Measurements from ENCODE around the gene OR1B1.
"Not testable (repeated sequence)": the region's sequence is repeated elsewhere in the genome, so short reads cannot be mapped to it uniquely, and the experiment has no call there.

Gene OR1B1

DNA sequence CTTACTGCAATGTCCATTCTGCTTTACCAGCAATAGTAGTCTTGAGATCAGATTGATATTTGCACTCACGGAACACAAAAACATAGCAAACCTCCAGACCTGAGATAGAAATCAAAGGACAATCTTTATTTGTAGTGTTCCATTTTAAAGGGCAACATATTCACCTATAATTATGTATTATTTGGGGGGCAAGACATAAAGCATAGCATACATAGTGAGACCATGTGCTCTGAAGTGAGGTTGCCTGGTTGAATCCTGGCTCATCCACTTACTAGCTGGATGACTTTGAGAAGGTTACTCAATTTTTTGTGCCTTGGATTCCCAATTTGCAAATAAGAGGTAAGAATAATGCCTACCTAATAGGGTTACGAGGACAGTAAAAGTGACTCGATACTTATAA is at the start of gene OR1B1:
TSS of gene OR1B1 (minus strand) at position 101 of the 400 bp plus-strand sequence.
- DNase-seq (ENCODE audit: low read depth): no peak

DNA sequence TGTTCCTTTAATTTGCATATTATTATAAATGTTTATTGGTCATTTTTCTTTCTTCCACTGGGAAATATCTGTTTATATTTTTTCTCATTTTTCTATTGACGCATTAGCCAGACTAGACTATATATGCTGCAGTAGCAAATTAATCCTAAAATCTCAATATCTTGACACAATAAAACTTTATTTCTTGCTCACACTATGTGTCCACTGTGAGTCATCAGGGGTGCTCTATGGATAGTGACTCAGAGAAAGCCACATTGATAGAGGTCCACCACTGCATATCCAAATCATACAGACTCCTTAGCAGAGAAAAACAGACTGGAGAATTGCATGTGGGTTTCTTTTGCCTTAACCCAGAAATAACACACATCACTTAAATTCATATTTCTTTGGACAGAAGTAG is 38.3 kb upstream of the OR1B1 start:
- DNase-seq (ENCODE audit: low read depth): no peak

GRCh38 chr9:122684851-122685250 is 27.4 kb upstream of the OR1B1 start:
- DNase-seq (ENCODE audit: low read depth): no peak

- DNase-seq (ENCODE audit: low read depth): no peak
Measured at GRCh38 chr9:122672481-122672880, 15.1 kb upstream of the OR1B1 start.

GRCh38 chr9:122661416-122661815 is 4.0 kb upstream of the OR1B1 start, which contains the start of gene OR1L1:
TSS of gene OR1L1 (plus strand) at chr9:122661716. CDS start at chr9:122661716, 0 bp downstream.
- no peak for DNase-seq (ENCODE audit: low read depth)

DNA sequence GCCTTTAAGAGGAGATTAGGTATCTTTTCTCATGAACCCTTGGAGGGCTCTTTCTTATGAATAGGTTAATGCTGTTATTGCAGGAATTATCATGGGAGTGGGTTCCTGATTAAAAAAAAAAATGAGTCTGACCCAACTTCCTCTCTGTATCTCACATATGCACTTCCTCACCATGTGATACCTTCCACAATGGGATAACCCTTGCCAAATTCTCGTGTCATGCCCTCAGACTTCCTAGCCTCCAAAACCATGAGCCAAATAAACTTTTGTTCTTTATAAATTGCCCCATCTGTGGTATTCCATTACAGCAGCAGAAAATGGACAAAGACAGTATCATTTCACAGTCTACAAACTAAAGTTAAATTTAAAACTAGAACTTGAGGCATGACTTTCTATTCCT is 1.0 kb downstream of the OR1B1 start:
- DNase-seq (ENCODE audit: low read depth): no peak

DNA sequence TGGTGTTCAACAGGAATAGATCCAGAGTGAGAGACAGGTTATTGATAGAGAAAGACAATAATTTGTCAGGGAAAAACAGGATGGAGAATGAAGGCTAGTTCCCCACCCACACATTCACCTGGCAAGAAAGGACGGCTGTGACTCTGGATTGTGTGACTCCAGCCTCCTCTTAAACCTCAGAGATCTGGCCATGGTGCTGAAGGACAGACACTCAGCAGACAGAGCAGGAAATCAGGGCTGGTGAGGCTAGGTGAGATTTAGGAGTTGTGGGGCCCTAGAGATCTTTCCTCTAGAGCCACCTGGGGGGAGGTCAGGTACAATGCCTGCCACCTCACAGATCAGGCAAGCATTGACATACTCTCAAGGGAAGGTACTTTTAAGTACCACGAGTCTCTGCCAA is 15.2 kb downstream of the OR1B1 start:
- no peak for DNase-seq (ENCODE audit: low read depth)

DNA sequence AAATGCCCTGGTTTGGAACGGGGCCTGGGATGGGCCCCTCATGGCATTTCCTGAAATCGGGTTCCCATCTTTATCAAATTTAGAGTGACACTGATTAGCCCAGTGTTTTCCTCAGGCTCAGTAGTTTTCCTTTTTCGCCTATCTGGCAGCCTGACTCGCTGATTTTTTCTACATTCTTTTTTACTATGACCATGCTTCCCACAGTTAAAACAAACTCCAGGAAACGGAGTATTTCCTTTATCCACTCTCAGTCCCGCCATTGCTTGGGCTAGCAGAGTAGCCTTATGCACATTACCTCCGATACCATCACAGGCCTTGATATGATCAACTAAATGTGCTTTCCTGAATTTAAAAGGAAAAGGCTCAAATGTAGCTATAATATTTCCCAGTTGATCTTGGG is 37.4 kb downstream of the OR1B1 start:
- no peak for DNase-seq (ENCODE audit: low read depth)

DNA sequence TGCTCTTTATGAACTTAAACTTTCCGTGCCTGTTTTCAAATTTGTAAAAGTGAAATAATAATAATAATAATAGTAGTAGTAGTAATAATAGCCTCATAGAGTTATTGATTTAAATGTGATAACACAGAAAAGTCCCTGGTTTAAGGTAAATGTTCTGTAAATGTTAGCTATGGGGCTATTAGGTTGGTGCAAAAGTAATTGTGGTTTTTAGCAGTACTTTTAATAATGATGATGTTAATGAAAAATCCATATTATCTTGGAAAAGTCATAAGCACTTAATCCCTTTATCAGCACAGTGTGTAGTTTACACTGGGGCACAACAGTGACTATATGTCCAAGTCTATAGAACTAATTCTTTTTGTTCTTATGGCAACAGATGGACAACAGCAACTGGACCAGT is 43.1 kb downstream of the OR1B1 start, which contains the start of gene OR1Q1:
TSS of gene OR1Q1 (plus strand) at position 377 of the 400 bp plus-strand sequence. CDS start at position 377, 0 bp downstream.
- DNase-seq (ENCODE audit: low read depth): no peak

GRCh38 chr9:122609804-122610203 is 47.6 kb downstream of the OR1B1 start:
- DNase-seq (ENCODE audit: low read depth): no peak

- no peak for DNase-seq (ENCODE audit: low read depth)
Measured at GRCh38 chr9:122606587-122606986, 50.8 kb downstream of the OR1B1 start.

GRCh38 chr9:122605691-122606090 is 51.7 kb downstream of the OR1B1 start:
- DNase-seq (ENCODE audit: low read depth): no peak

GRCh38 chr9:122583284-122583683 is 74.1 kb downstream of the OR1B1 start, which contains the start of gene OR1L8:
TSS of gene OR1L8 (minus strand) at chr9:122583384. CDS start at chr9:122568477, 14,907 bp downstream.
- DNase-seq (ENCODE audit: low read depth): not testable (repeated sequence)

DNA sequence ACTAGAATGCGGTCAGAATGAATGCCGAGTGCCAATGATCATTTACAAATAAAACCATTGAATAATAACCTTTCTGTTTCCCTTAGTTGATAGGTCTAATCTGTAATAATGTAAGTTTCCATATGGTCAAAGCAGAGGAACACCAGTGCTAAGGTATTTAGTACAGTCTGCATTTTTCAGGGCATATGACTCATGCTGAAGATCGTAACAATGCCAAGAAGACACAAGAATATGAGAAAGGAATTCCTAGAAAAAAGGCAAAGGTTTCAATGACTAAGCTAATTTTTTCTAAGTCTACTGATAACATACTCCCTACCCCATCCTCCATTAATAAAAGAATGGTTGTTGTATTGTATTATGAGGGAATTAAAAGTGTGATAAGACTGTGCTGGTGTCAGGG is 77.1 kb downstream of the OR1B1 start:
- no peak for DNase-seq (ENCODE audit: low read depth)

- no peak for DNase-seq (ENCODE audit: low read depth)
Measured at GRCh38 chr9:122579874-122580273, 77.6 kb downstream of the OR1B1 start.

All from non-pigmented ciliary epithelial cell (primary cell).